ENCODE measurements around the gene SCD5.

- no peak for TF ChIP-seq CTCF (IDR thresholded peaks at IDR 0.05; ENCODE audit: insufficient read depth, low read length)
- TF ChIP-seq REST (IDR thresholded peaks at IDR 0.05; ENCODE audit: insufficient replicate concordance, low read depth): no peak
- no peak for TF ChIP-seq POLR2AphosphoS5 (IDR thresholded peaks at IDR 0.05; ENCODE audit: low read depth)
- no peak for TF ChIP-seq GABPA (IDR thresholded peaks at IDR 0.05; ENCODE audit: low read depth)
These were observed 54.2 kb downstream of the SCD5 start for GRCh38 chr4:82744284-82744968.

All from HL-60 (cell line).